ENCODE measurements around the gene CTDP1. TPM values are rescaled to one million over a fixed set of nuclear protein-coding genes. Genes with fewer than 3 reads are reported as not detected.

The CTDP1 gene
- 22.5 and 22.6 TPM in 2 replicates for total RNA-seq (2021)
- Bru-seq, nascent RNA: percentile 64 among the genes with signal in this experiment
- percentile 61 among the genes with signal in this experiment for BruChase-seq, experiment 1, labeled RNA remaining after a 2-hour chase
- percentile 59 among the genes with signal in this experiment for BruChase-seq, experiment 2, labeled RNA remaining after a 6-hour chase
- long read RNA-seq, full-length matches to known transcripts: 58 of 71 reads
- long read RNA-seq, partial matches to known transcripts: 7 of 71 reads
- long read RNA-seq, other reads (novel, unspliced or antisense): 6 of 71 reads

- Histone ChIP-seq H3K27ac (ENCODE audit: low read depth, low read length, poor library complexity, severe bottlenecking) (peak within 1 kb of the TSS; percentile 98), H3K9me3 (ENCODE audit: low read depth, low read length, poor library complexity, severe bottlenecking) (no peaks in the 10 kb centered on the region), H3K27me3 (replicated peaks; ENCODE audit: insufficient read depth, low read depth, low read length, poor library complexity) (no peaks in the 10 kb centered on the region), H3K4me3 (ENCODE audit: low read depth, low read length, poor library complexity, severe bottlenecking) (peak within 1 kb of the TSS; percentile 67), H3K4me1 (ENCODE audit: insufficient read depth, low read length, poor library complexity, severe bottlenecking) (peaks cover 23% of the 10 kb centered on the region), H3K36me3 (ENCODE audit: insufficient read depth, low read length, poor library complexity, severe bottlenecking) (peaks cover 3% of the 10 kb centered on the region)
- DNase-seq (ENCODE audit: low spot score): peak; percentile 94
- POLR2A ChIA-PET (ENCODE audit: low non-redundant PET): interaction anchor here (0.6 kb wide), 1 partner anchor 124 kb away, joined by 3 read pairs; no protein-coding TSS in a partner anchor
- no TSS peak for BruUV-seq (replicated peaks)
- CTCF ChIA-PET: no interaction called here
- intact Hi-C loops (cut with micrococcal nuclease; ENCODE audit: unreplicated experiment): loop anchor here (10.0 kb wide), 1 partner anchor 285 kb away; the partner anchor contains the start of gene HSBP1L1
- TF ChIP-seq, protein P1, sequence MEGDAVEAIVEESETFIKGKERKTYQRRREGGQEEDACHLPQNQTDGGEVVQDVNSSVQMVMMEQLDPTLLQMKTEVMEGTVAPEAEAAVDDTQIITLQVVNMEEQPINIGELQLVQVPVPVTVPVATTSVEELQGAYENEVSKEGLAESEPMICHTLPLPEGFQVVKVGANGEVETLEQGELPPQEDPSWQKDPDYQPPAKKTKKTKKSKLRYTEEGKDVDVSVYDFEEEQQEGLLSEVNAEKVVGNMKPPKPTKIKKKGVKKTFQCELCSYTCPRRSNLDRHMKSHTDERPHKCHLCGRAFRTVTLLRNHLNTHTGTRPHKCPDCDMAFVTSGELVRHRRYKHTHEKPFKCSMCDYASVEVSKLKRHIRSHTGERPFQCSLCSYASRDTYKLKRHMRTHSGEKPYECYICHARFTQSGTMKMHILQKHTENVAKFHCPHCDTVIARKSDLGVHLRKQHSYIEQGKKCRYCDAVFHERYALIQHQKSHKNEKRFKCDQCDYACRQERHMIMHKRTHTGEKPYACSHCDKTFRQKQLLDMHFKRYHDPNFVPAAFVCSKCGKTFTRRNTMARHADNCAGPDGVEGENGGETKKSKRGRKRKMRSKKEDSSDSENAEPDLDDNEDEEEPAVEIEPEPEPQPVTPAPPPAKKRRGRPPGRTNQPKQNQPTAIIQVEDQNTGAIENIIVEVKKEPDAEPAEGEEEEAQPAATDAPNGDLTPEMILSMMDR (conservative IDR thresholded peaks at IDR 0.05; ENCODE audit: low read depth, low read length): no peak
- TF ChIP-seq EZH2 (IDR thresholded peaks at IDR 0.05; ENCODE audit: borderline replicate concordance, low read depth, low read length, poor library complexity, severe bottlenecking): no peak
Observed at GRCh38 chr18:79679552-79680099, at the start of gene CTDP1. TSS of gene CTDP1 (plus strand) at chr18:79679803. CDS start at chr18:79679948, 145 bp downstream.

- Histone ChIP-seq H3K9me3 (ENCODE audit: low read depth, low read length, poor library complexity, severe bottlenecking) (no peaks in the 10 kb centered on the region), H3K4me3 (ENCODE audit: low read depth, low read length, poor library complexity, severe bottlenecking) (no peak overlapping the region), H3K27me3 (replicated peaks; ENCODE audit: insufficient read depth, low read depth, low read length, poor library complexity) (no peaks in the 10 kb centered on the region), H3K27ac (ENCODE audit: low read depth, low read length, poor library complexity, severe bottlenecking) (no peak overlapping the region), H3K36me3 (ENCODE audit: insufficient read depth, low read length, poor library complexity, severe bottlenecking) (no peaks in the 10 kb centered on the region), H3K4me1 (ENCODE audit: insufficient read depth, low read length, poor library complexity, severe bottlenecking) (no peaks in the 10 kb centered on the region)
- POLR2A ChIA-PET (ENCODE audit: low non-redundant PET): no interaction called here
- BruUV-seq (replicated peaks): no TSS peak
- no peak for TF ChIP-seq EZH2 (IDR thresholded peaks at IDR 0.05; ENCODE audit: borderline replicate concordance, low read depth, low read length, poor library complexity, severe bottlenecking)
- TF ChIP-seq, protein P1 (conservative IDR thresholded peaks at IDR 0.05; ENCODE audit: low read depth, low read length): no peak
- intact Hi-C loops (cut with micrococcal nuclease; ENCODE audit: unreplicated experiment): no loop called here
- CTCF ChIA-PET: no interaction called here
- no peak for DNase-seq (ENCODE audit: low spot score)
Observed at GRCh38 chr18:79630281-79631095, 49.1 kb upstream of the CTDP1 start.

- Histone ChIP-seq H3K9me3 (ENCODE audit: low read depth, low read length, poor library complexity, severe bottlenecking) (no peaks in the 10 kb centered on the region), H3K4me1 (ENCODE audit: insufficient read depth, low read length, poor library complexity, severe bottlenecking) (no peaks in the 10 kb centered on the region), H3K27ac (ENCODE audit: low read depth, low read length, poor library complexity, severe bottlenecking) (no peak overlapping the region), H3K4me3 (ENCODE audit: low read depth, low read length, poor library complexity, severe bottlenecking) (no peak overlapping the region), H3K27me3 (replicated peaks; ENCODE audit: insufficient read depth, low read depth, low read length, poor library complexity) (no peaks in the 10 kb centered on the region), H3K36me3 (ENCODE audit: insufficient read depth, low read length, poor library complexity, severe bottlenecking) (no peaks in the 10 kb centered on the region)
- no peak for DNase-seq (ENCODE audit: low spot score)
- POLR2A ChIA-PET (ENCODE audit: low non-redundant PET): no interaction called here
- BruUV-seq (replicated peaks): no TSS peak
- intact Hi-C loops (cut with micrococcal nuclease; ENCODE audit: unreplicated experiment): no loop called here
- no peak for TF ChIP-seq EZH2 (IDR thresholded peaks at IDR 0.05; ENCODE audit: borderline replicate concordance, low read depth, low read length, poor library complexity, severe bottlenecking)
- TF ChIP-seq, protein P1 (conservative IDR thresholded peaks at IDR 0.05; ENCODE audit: low read depth, low read length): no peak
- CTCF ChIA-PET: no interaction called here
Observed at GRCh38 chr18:79631096-79631507, 48.5 kb upstream of the CTDP1 start.

Data from A673 (cell line).